IMR-90 (cell line): ENCODE data around the gene CDK11A. TPM values are rescaled to one million over a fixed set of nuclear protein-coding genes. Genes with fewer than 3 reads are reported as not detected.

ENCODE experiments used
- ATAC-seq: fragments of 200-7000 bp; cut with Tn5 transposase; 2 replicates; pipeline ENCODE4 v1.9.1; 2020; ENCODE audit warnings: low read depth, mild to moderate bottlenecking, moderate library complexity
- BruUV-seq: library from RNA; stranded (reverse); fragments of 400-500 nt; replicated peaks from 2 replicates; lab custom pipeline; 2021; lab: Mats Ljungman, UMichigan
- CTCF ChIA-PET: fragments of 300-600 bp; formaldehyde crosslinking; extraction: SDS; loops from one replicate; lab custom pipeline; 2021; ENCODE audit warnings: antibody characterized with exemption; lab: Yijun Ruan, JAX
- POLR2A ChIA-PET: fragments of 300-600 bp; sonication (Branson Sonifier 250); formaldehyde crosslinking; loops from one replicate; lab custom pipeline; 2022; ENCODE audit warnings: antibody characterized with exemption; ENCODE audit not compliant: unreplicated experiment; lab: Charles Lee
- DNase-seq: peaks from one replicate; pipeline ENCODE4 v3.0.0; 2013
- H2AFZ ChIP-seq: replicated peaks from 2 replicates; pipeline ENCODE3; 2013; ENCODE audit warnings: low read length, mild to moderate bottlenecking; ENCODE audit not compliant: poor library complexity
- H2AK5ac ChIP-seq: 2 replicates; pipeline ENCODE4 v1.6.1; 2013; ENCODE audit warnings: low read depth, low read length, inconsistent platforms
- H2AK9ac ChIP-seq: replicated peaks from 2 replicates; pipeline ENCODE3; 2013; ENCODE audit warnings: mild to moderate bottlenecking, low read depth, low read length, moderate library complexity; ENCODE audit not compliant: poor library complexity
- H2BK120ac ChIP-seq: 2 replicates; pipeline ENCODE4 v1.6.1; 2013; ENCODE audit warnings: low read depth, low read length, inconsistent platforms
- H2BK15ac ChIP-seq: 3 replicates; pipeline ENCODE4 v1.6.1; 2013; ENCODE audit warnings: low read depth, low read length, inconsistent platforms
- H2BK20ac ChIP-seq: 2 replicates; pipeline ENCODE4 v1.6.1; 2013; ENCODE audit warnings: low read depth, mild to moderate bottlenecking, inconsistent platforms, low read length, moderate library complexity
- H2BK5ac ChIP-seq: 2 replicates; pipeline ENCODE4 v1.6.1; 2013; ENCODE audit warnings: mild to moderate bottlenecking, low read depth, low read length, inconsistent platforms; ENCODE audit not compliant: poor library complexity, severe bottlenecking
- H3K14ac ChIP-seq: replicated peaks from 2 replicates; pipeline ENCODE4 v1.6.1; 2013; ENCODE audit warnings: low read depth, low read length, inconsistent platforms
- H3K18ac ChIP-seq: 2 replicates; pipeline ENCODE4 v1.6.1; 2013; ENCODE audit warnings: low read depth, low read length, control low read depth
- H3K23ac ChIP-seq: 2 replicates; pipeline ENCODE4 v1.6.1; 2013; ENCODE audit warnings: low read depth, low read length, inconsistent platforms
- H3K27ac ChIP-seq: 2 replicates; pipeline ENCODE4 v1.5.1; 2013; ENCODE audit warnings: mild to moderate bottlenecking, control low read depth, low read length; ENCODE audit not compliant: insufficient read depth
- H3K27me3 ChIP-seq: 2 replicates; pipeline ENCODE4 v1.6.1; 2013; ENCODE audit warnings: low read length; ENCODE audit not compliant: control insufficient read depth, insufficient read depth
- H3K36me3 ChIP-seq: 2 replicates; pipeline ENCODE4 v1.6.1; 2013; ENCODE audit warnings: low read length, mixed read lengths; ENCODE audit not compliant: control insufficient read depth, insufficient read depth
- H3K4ac ChIP-seq: 2 replicates; pipeline ENCODE4 v1.6.1; 2013; ENCODE audit warnings: low read depth, low read length, inconsistent platforms
- H3K4me1 ChIP-seq: 2 replicates; pipeline ENCODE4 v1.6.1; 2013; ENCODE audit warnings: low read length, mixed read lengths; ENCODE audit not compliant: control insufficient read depth, insufficient read depth
- H3K4me2 ChIP-seq: 2 replicates; pipeline ENCODE4 v1.6.1; 2013; ENCODE audit warnings: low read depth, mild to moderate bottlenecking, control low read depth, low read length, moderate library complexity
- H3K4me3 ChIP-seq: 2 replicates; pipeline ENCODE4 v1.5.1; 2013; ENCODE audit warnings: low read depth, mild to moderate bottlenecking, control low read depth, low read length, moderate library complexity; ENCODE audit not compliant: insufficient read depth
- H3K56ac ChIP-seq: 2 replicates; pipeline ENCODE4 v1.6.1; 2013; ENCODE audit warnings: low read length, inconsistent platforms; ENCODE audit not compliant: insufficient read depth; ENCODE audit errors: extremely low read depth
- H3K79me1 ChIP-seq, 2 experiments: 2 replicates each; pipeline ENCODE4 v1.6.1; 2013; ENCODE audit warnings: low read length in 2 of 2, inconsistent platforms in 1 of 2, low read depth in 1 of 2
- H3K9ac ChIP-seq: 2 replicates; pipeline ENCODE4 v1.6.1; 2013; ENCODE audit warnings: low read depth, low read length, control low read depth
- H3K9me1 ChIP-seq: 2 replicates; pipeline ENCODE4 v1.6.1; 2013; ENCODE audit warnings: low read length, inconsistent platforms; ENCODE audit not compliant: insufficient read depth
- H3K9me3 ChIP-seq: 2 replicates; pipeline ENCODE4 v1.6.1; 2013; ENCODE audit warnings: low read length; ENCODE audit not compliant: control insufficient read depth, insufficient read depth
- H4K20me1 ChIP-seq: 2 replicates; pipeline ENCODE4 v1.6.1; 2013; ENCODE audit warnings: low read length, inconsistent platforms; ENCODE audit not compliant: insufficient read depth
- H4K5ac ChIP-seq: 2 replicates; pipeline ENCODE4 v1.6.1; 2013; ENCODE audit warnings: mild to moderate bottlenecking, low read depth, low read length, control low read depth
- H4K8ac ChIP-seq, 2 experiments: 2 replicates each; pipeline ENCODE4 v1.6.1; 2013; ENCODE audit warnings: low read depth in 2 of 2, low read length in 2 of 2, control low read depth in 1 of 2, inconsistent platforms in 1 of 2
- H4K91ac ChIP-seq: 2 replicates; pipeline ENCODE4 v1.6.1; 2013; ENCODE audit warnings: low read depth, low read length, inconsistent platforms; ENCODE audit not compliant: insufficient read depth
- MAFK ChIP-seq: IDR thresholded peaks from 2 replicates; pipeline ENCODE4 v1.6.1; 2012; ENCODE audit warnings: low read depth, low read length, improper control_type of control experiment
- SMC3 ChIP-seq: fragments of 150-350 bp; IDR thresholded peaks from 2 replicates; pipeline ENCODE4 v1.6.1; 2016; ENCODE audit warnings: low read depth, mild to moderate bottlenecking, antibody characterized with exemption, low read length, moderate library complexity
- WGBS, 2 experiments: methylation state at CpG; one replicate each; pipeline versions ENCODE4 v1.1.5 to v1.1.7; 2013; ENCODE audit warnings: missing lambda C conversion rate in 2 of 2; ENCODE audit not compliant: insufficient read length in 1 of 2; ENCODE audit errors: extremely low coverage in 2 of 2; 5-methylcytosine and 5-hydroxymethylcytosine counted together
- dilution Hi-C: fragments of 300-500 bp; cut with HindIII; formaldehyde crosslinking; loops from one replicate; pipeline ENCODE4 v1.14.3; 2018; ENCODE audit warnings: low sequenced_read_pairs; ENCODE audit not compliant: unreplicated experiment
- in situ Hi-C: fragments of 300-500 bp; cut with MboI; formaldehyde crosslinking; loops from 3 replicates; pipeline ENCODE4 v1.14.3; 2019; ENCODE audit warnings: low sequenced_read_pairs, inconsistent platforms, mixed read lengths
- intact Hi-C: fragments of 100-400 bp; cut with micrococcal nuclease; formaldehyde crosslinking; loops from 2 replicates; pipeline ENCODE4 v1.10.0; 2022
- polyA plus RNA-seq, 3 experiments: library from polyadenylated mRNA; depleted of rRNA; stranded (reverse); fragments of >200 nt; gene quantifications; 2 replicates each; pipeline ENCODE4 v1.2.3, GENCODE V29; 2012; ENCODE audit warnings: low replicate concordance in 1 of 3
- total RNA-seq: library from RNA; depleted of rRNA; stranded (reverse); fragments of >200 nt; gene quantifications from 2 replicates; pipeline ENCODE4 v1.2.3, GENCODE V29; 2012
- TF ChIP-seq, protein P1 (sequence below): fragments of 150-350 bp; IDR thresholded peaks from 2 replicates; pipeline ENCODE4 v1.6.1; 2016; ENCODE audit warnings: low read depth, mild to moderate bottlenecking, low read length, moderate library complexity, borderline replicate concordance

Gene CDK11A
- total and polyA plus RNA-seq, 2 of the 4 experiments (the other 2 are of a cell fraction) = 1.8 to 20.0 TPM

GRCh38 chr1:1764876-1765470, 40.8 kb upstream of the CDK11A start:
- Histone ChIP-seq H3K9me3 (0 out of 2 replicates have a peak, but pooled peaks cover 1% of the 10 kb centered on the region), H3K27me3 (no peaks in the 10 kb centered on the region), H3K14ac (no peak overlapping the region), H2BK5ac (no peak overlapping the region), H4K5ac (no peak overlapping the region), H2BK15ac (no peak overlapping the region), H3K4me3 (no peak overlapping the region), H2BK20ac (no peak overlapping the region), H3K23ac (no peak overlapping the region), H3K9ac (no peak overlapping the region), H3K18ac (no peak overlapping the region), H2AK5ac (no peak overlapping the region), H2AK9ac (no peak overlapping the region), H3K79me1 (peaks cover 14 to 48% of the 10 kb centered on the region in 2 experiments), H3K9me1 (no peaks in the 10 kb centered on the region; the same call in 1 of the 2 replicates), H4K8ac (no peak overlapping the region), H3K4me1 (no peaks in the 10 kb centered on the region), H2AFZ (no peak overlapping the region), H2BK120ac (no peak overlapping the region), H3K4ac (no peak overlapping the region), H3K4me2 (no peak overlapping the region), H4K91ac (no peak overlapping the region), H4K20me1 (peaks cover 23% of the 10 kb centered on the region), H3K36me3 (peaks cover 37% of the 10 kb centered on the region), H3K56ac (no peak overlapping the region), H3K27ac (no peak overlapping the region)
- ChIA-PET CTCF (no interaction called here), POLR2A (no interaction called here)
- intact Hi-C loops = no loop called here
- TF ChIP-seq SMC3 = no peak
- no peak for TF ChIP-seq MAFK
- TF ChIP-seq, protein P1, sequence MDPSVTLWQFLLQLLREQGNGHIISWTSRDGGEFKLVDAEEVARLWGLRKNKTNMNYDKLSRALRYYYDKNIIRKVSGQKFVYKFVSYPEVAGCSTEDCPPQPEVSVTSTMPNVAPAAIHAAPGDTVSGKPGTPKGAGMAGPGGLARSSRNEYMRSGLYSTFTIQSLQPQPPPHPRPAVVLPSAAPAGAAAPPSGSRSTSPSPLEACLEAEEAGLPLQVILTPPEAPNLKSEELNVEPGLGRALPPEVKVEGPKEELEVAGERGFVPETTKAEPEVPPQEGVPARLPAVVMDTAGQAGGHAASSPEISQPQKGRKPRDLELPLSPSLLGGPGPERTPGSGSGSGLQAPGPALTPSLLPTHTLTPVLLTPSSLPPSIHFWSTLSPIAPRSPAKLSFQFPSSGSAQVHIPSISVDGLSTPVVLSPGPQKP = no peak
- dilution Hi-C loops = no loop called here
- WGBS, 2 experiments = 100% methylated on average over 6 of the region's 23 CpGs; no CpG with 5 or more reads in 1 of the 2 experiments
- ATAC-seq (no peak), DNase-seq (no peak)
- BruUV-seq = no TSS peak
- in situ Hi-C loops = no loop called here
